Mammary epithelial cell (primary cell): ENCODE measurements around the gene ARHGEF12.

ENCODE experiments used
- CTCF ChIP-seq, 2 donors: IDR thresholded peaks in 1 of 2; conservative IDR thresholded peaks in 1 of 2; 2 replicates each; pipeline ENCODE4 v1.5.1; 2011 to 2012; ENCODE audit warnings: inconsistent platforms in 2 of 2, low read length in 2 of 2, mild to moderate bottlenecking in 2 of 2, control low read depth in 1 of 2, low read depth in 1 of 2; ENCODE audit not compliant: insufficient read depth in 1 of 2; ENCODE audit errors: extremely low read depth in 1 of 2
- EZH2 ChIP-seq: IDR thresholded peaks from 2 replicates; pipeline ENCODE4 v1.6.1; 2012; ENCODE audit warnings: low read length, inconsistent platforms, borderline replicate concordance

GRCh38 chr11:120363436-120363835 lies 27.2 kb downstream of the ARHGEF12 start:
- TF ChIP-seq CTCF (conservative IDR thresholded peaks at IDR 0.05 in 1 of 2, IDR thresholded peaks at IDR 0.05 in 1 of 2; ENCODE audit: extremely low read depth in 1 of 2, insufficient read depth in 1 of 2, low read depth in 1 of 2, low read length in 2 of 2) (no peak), EZH2 (no peak)
